ENCODE results near the gene MLEC. TPM values are rescaled to one million over a fixed set of nuclear protein-coding genes. Genes with fewer than 3 reads are reported as not detected.
"Not testable (repeated sequence)": the region's sequence is repeated elsewhere in the genome, so short reads cannot be mapped to it uniquely, and the experiment has no call there.

The MLEC gene
- total RNA-seq, 1 donor from 2014 or later, result 115 TPM

DNA sequence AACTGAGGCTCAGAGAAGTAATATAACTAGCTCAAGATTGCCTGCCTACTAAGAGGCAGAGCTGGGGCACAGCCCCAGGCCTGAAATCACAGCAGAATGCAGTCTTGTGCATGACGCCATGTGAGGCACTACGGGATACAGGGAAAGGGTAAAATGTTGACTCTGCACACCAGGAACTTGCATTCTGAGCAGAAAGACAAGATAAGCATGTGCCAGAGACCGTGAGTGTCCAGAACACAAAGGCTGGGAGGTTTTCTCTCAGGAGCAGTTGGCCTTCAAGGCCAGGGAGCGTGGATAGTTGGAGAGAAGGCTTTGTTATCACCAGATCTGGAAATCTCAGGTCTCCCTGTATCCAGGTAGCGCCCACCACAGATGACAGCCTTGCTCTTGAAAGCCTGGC, 23.2 kb upstream of the MLEC start:
- H3K27me3 ChIP-seq, result no peaks in the 10 kb centered on the region
- H3K36me3 ChIP-seq, result no peaks in the 10 kb centered on the region
- intact Hi-C loops (cut with DNase I), result no loop called here
- DNase-seq (no peak), ATAC-seq (no peak)
- no peaks in the 10 kb centered on the region for H3K9me3 ChIP-seq
- H3K4me1 ChIP-seq, result no peaks in the 10 kb centered on the region
- H3K4me3 ChIP-seq, result no peak overlapping the region
- H3K27ac ChIP-seq, result no peak overlapping the region
- TF ChIP-seq, protein P1, sequence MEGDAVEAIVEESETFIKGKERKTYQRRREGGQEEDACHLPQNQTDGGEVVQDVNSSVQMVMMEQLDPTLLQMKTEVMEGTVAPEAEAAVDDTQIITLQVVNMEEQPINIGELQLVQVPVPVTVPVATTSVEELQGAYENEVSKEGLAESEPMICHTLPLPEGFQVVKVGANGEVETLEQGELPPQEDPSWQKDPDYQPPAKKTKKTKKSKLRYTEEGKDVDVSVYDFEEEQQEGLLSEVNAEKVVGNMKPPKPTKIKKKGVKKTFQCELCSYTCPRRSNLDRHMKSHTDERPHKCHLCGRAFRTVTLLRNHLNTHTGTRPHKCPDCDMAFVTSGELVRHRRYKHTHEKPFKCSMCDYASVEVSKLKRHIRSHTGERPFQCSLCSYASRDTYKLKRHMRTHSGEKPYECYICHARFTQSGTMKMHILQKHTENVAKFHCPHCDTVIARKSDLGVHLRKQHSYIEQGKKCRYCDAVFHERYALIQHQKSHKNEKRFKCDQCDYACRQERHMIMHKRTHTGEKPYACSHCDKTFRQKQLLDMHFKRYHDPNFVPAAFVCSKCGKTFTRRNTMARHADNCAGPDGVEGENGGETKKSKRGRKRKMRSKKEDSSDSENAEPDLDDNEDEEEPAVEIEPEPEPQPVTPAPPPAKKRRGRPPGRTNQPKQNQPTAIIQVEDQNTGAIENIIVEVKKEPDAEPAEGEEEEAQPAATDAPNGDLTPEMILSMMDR (IDR thresholded peaks at IDR 0.05), result no peak

DNA sequence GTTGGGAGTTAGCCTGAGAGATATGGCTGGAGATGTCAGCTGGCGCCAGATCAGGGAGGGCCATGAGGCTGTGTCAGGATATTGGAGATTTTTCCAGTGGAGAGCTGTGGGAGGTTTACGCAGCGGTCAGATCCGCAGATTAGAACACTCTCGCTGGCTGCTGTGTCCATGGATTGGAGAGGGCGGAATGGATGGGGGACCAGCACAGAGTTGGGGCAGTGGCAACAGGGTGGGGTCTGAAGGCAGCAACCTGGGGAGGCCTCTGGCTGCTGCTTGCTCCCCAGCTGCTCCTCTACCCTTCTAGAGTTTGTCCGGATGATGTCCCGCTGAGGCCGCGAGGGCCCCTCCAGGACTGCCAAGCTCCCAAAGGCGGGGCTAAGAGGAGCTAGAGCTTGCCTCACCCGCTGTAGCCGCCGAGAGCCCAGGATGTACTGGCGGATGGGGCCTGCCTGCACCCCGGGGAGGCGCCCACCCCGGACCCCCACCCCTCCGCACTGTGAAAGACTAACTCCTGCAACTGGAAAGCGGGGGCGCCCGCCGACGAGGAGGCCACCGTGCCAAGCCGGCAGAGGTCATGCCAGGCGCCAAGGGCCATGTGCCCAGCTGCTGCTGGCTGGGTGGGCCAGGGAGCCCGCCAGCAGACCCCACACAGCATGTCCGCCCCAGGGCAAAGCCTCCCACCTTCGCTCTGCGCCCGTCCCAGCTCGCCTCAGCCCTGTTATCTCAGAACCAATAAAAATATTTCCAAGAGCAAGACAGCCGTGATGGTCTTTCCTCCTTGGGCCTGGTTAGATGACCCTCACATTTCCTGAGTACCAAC, 20.2 kb upstream of the MLEC start:
- intact Hi-C loops (cut with DNase I), result no loop called here
- no peak overlapping the region for H3K4me3 ChIP-seq
- ATAC-seq (no peak), DNase-seq (no peak)
- no peaks in the 10 kb centered on the region for H3K4me1 ChIP-seq
- no peaks in the 10 kb centered on the region for H3K9me3 ChIP-seq
- no peaks in the 10 kb centered on the region for H3K36me3 ChIP-seq
- H3K27ac ChIP-seq, result no peak overlapping the region
- no peaks in the 10 kb centered on the region for H3K27me3 ChIP-seq
- TF ChIP-seq, protein P1 (IDR thresholded peaks at IDR 0.05), result no peak

DNA sequence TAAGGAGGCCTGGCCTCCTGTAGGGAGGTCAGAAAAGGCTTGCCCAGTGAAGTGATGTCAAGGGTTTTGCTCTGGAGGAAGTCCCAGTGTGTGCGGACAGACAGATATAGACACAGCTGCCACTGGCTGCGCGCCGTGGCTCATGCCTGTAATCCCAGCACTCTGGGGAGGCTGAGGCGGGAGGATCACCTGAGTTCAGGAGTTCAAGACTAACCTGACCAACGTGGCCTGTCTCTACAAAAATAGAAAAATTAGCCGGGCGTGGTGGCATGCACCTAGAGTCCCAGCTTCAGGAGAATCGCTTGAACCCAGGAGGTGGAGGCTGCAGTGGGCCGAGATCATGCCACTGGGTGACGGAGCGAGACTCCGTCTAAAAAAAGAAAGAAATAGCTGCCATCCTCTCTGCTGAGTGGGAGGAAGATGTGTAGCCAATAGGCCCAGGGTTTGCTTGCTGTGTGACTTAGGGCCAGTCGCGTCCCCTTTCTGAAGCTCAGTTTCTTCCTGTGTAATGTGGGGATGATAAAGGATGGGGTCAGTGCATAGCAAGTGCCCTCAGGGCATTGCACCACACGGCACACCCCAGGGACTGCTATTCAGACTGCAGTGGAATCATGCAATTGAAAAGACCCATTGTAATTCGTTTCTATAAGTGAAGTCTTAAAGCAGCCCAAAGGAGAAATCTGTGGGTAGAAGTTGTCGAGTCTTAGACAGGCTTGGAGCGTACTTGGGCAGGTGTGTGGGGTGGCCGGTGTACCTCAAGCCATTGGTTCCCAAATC, 18.7 kb upstream of the MLEC start:
- ATAC-seq, result no peak
- DNase-seq, result no peak
- TF ChIP-seq, protein P1 (IDR thresholded peaks at IDR 0.05), result no peak

DNA sequence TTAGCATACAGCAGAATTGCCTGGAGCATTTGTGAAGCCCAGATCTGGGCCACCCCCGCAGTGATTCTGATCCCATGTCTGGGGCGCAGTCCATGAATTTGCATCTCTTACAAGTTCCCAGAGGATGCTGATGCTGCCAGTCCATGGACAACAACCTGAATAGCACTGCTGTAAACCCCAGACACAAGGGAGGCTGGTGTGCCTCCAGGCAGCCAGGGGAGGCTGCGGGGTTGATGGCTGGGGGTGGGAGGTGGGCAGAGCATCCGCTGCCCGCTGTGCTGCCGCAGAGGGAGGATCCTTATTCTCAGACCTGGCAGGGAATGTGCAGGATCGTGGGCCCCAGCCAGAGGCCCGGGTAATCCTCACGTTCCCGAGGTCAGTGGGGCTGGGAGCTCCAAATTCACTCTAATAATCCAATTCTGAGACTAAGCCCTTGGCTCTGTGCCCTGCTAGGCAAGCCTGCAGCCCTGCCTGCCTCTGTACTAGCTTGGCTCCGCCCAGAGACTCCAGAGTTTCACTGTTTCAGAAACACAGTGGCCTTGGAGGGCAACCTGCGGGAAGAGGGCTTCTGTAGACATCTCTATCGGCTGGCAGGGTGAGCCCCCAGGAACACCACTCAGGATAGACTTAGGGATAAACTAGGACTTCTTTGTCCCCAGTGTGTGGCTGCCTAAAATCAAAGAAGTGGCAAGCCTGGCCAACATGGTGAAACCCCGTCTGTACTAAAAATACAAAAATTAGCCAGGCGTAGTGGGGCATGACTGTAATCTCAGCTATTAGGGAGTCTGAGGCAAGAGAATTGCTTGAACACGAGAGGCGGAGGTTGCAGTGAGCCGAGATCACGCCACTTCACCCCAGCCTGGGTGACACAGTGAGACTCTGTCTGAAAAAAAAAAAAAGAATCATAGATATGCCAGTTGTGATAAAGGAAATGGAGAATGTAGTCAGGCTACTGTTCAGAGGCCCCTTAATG, 17.8 kb upstream of the MLEC start:
- TF ChIP-seq, protein P1 (IDR thresholded peaks at IDR 0.05), result no peak
- peak; percentile 67 for ATAC-seq
- Histone ChIP-seq H3K36me3 (no peaks in the 10 kb centered on the region), H3K4me1 (no peaks in the 10 kb centered on the region), H3K9me3 (no peaks in the 10 kb centered on the region), H3K27me3 (no peaks in the 10 kb centered on the region), H3K27ac (peak overlapping the region; percentile 24), H3K4me3 (no peak overlapping the region)
- DNase-seq, result no peak
- intact Hi-C loops (cut with DNase I), result no loop called here

More for the DNA sequence above, 18.7 kb upstream of the MLEC start:
- Histone ChIP-seq H3K27me3 (no peaks in the 10 kb centered on the region), H3K4me1 (no peaks in the 10 kb centered on the region), H3K36me3 (no peaks in the 10 kb centered on the region), H3K9me3 (no peaks in the 10 kb centered on the region), H3K4me3 (no peak overlapping the region), H3K27ac (no peak overlapping the region)
- intact Hi-C loops (cut with DNase I), result no loop called here

DNA sequence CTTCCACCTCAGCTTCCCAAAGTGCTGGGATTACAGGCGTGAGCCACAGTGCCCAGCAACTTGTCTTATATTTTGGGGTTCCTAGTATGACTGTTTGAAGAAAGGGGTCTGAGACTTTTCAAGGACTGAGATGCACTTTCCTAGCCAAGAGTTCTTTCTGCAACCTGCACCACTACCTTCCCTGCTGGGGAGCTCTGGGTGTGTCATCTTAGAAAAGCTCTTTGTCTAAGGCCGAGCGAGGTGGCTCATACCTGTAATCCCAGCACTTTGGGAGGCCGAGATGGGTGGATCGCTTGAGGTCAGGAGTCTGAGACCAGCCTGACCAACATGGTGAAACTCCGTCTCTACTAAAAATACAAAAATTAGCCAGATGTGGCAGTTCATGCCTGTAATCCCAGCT, 16.7 kb upstream of the MLEC start:
- H3K36me3 ChIP-seq; H3K4me3 ChIP-seq; ATAC-seq; H3K27ac ChIP-seq; intact Hi-C loops (cut with DNase I); DNase-seq; H3K27me3 ChIP-seq; H3K4me1 ChIP-seq; H3K9me3 ChIP-seq: not testable (repeated sequence)

All from upper lobe of right lung (tissue), 1 donor.